Effector memory CD4-positive, alpha-beta T cell (primary cell): Measurements from ENCODE around the gene TLE4.
"Not testable (repeated sequence)": the region's sequence is repeated elsewhere in the genome, so short reads cannot be mapped to it uniquely, and the experiment has no call there.

Source experiments
- DNase-seq, 3 donors: peaks; one replicate each; pipeline ENCODE4 v3.0.0-alpha.2; 2020
- H3K27ac ChIP-seq: 2 replicates; pipeline ENCODE4 v1.7.0; 2013; ENCODE audit warnings: mild to moderate bottlenecking, low read length, moderate library complexity; ENCODE audit not compliant: insufficient read depth, poor library complexity, severe bottlenecking
- H3K27me3 ChIP-seq: replicated peaks from 2 replicates; pipeline ENCODE4 v1.7.0; 2013; ENCODE audit warnings: mild to moderate bottlenecking, low read length; ENCODE audit not compliant: insufficient read depth, control insufficient read depth, poor library complexity, severe bottlenecking
- H3K36me3 ChIP-seq: 2 replicates; pipeline ENCODE4 v1.7.0; 2013; ENCODE audit warnings: mild to moderate bottlenecking, low read length, moderate library complexity; ENCODE audit not compliant: control insufficient read depth, insufficient read depth
- H3K4me1 ChIP-seq: 2 replicates; pipeline ENCODE4 v1.7.0; 2013; ENCODE audit warnings: low read length, mild to moderate bottlenecking; ENCODE audit not compliant: control insufficient read depth, insufficient read depth, poor library complexity, severe bottlenecking
- H3K4me3 ChIP-seq: 2 replicates; pipeline ENCODE4 v1.7.0; 2013; ENCODE audit warnings: low read length, low read depth, mild to moderate bottlenecking; ENCODE audit not compliant: insufficient read depth, poor library complexity, severe bottlenecking
- H3K9me3 ChIP-seq: 2 replicates; pipeline ENCODE4 v1.7.0; 2013; ENCODE audit warnings: mild to moderate bottlenecking, low read length, moderate library complexity; ENCODE audit not compliant: control insufficient read depth

Gene TLE4

DNA sequence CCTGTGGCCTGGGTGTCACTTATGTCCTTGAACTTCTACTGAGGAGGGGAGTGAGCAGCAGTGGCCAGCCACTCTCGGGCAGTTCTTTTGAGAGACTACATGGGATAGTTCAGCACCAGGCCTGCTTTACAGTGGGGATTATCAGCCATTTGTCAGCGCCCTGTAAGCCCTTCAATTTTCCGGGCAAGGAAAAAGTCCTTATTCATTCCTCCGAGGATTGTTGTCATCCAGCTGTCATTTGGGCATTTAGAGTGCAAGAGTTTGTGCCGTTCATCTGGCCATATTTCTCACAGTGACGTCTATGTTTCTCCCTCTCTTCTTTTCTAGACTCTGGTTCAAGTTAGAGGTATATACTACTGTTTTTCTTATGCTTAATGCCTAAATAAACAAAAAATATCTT, 172.8 kb downstream of the TLE4 start:
- no peaks in the 10 kb centered on the region for H3K36me3 ChIP-seq
- H3K9me3 ChIP-seq: no peaks in the 10 kb centered on the region
- no peak overlapping the region for H3K27ac ChIP-seq
- no peak overlapping the region for H3K4me3 ChIP-seq
- DNase-seq: no peak
- H3K4me1 ChIP-seq: no peaks in the 10 kb centered on the region
- no peaks in the 10 kb centered on the region for H3K27me3 ChIP-seq

DNA sequence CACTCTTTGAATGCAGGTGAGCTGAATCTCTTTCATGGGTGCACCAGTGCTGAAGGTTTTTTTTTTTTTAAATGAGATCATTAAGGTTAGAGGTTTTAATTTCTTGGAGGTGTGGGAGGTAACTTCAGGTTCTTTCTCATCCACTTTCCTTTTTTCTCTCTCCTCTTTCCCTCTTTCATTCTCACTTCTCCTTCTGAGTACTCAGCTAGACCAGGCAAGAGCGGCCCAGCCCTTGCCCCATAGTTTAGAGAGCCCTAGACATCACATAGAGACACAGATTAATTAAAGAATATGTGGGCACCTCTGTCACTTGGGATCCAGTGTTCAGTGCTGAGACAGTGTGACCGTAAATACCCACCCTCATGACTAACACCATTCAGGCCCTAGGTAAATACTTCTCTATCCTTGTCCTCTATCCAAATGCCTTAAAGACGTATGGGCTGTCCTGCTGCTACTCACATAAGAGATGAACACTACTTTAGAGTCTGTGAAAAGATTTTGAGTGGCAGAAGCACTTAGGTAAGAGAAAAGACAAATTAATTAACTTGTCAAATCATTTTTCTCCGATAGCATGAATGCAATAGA, 174.1 kb downstream of the TLE4 start:
- Histone ChIP-seq H3K36me3 (no peaks in the 10 kb centered on the region), H3K27ac (no peak overlapping the region), H3K4me1 (no peaks in the 10 kb centered on the region), H3K4me3 (no peak overlapping the region), H3K9me3 (no peaks in the 10 kb centered on the region), H3K27me3 (no peaks in the 10 kb centered on the region)
- DNase-seq: no peak

DNA sequence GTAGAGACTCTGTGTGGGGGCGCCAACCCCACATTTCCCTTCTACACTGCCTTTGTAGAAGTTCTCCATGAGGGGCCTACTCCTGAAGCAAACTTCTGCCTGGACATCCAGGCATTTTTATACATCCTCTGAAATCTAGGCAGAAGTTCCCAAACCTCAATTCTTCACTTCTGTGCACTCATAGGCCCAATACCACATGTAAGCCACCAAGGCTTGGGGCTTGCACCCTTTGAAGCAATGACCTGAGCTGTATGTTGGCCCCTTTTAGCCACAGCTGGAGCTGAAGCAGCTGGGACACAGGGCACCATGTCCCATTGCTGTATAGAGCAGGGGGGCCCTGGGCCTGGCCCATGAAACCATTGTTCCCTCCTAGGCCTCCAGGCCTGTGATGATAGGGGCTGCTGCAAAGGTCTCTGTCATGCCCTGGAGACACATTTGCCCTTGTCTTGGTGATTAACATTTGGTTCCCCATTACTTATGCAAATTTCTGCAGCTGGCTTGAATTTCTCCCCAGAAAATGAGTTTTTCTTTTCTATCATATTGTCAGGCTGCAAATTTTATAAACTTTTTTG, 180.2 kb downstream of the TLE4 start:
- H3K4me1 ChIP-seq, H3K9me3 ChIP-seq, H3K36me3 ChIP-seq: not testable (repeated sequence)

DNA sequence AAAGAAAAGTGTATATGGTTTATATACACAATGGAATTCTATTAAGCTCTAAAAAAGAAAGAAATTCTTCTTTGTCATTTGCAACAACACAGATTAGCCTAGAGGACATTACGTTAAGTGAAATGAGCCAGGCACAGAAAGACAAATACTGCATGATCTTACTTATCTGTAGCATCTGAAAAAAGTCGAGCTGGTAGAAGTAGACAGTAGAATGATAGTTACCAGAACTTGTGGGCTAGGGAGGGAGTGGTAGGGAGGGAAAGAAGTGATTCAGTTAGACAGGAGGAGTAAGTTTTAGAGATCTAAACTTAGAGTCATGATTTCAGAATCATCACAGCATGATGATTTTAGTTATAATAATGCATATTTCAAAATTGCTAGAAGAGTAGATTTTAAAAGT, 184.6 kb downstream of the TLE4 start:
- H3K4me1 ChIP-seq: no peaks in the 10 kb centered on the region
- no peak overlapping the region for H3K27ac ChIP-seq

More for the DNA sequence above, 180.2 kb downstream of the TLE4 start:
- not testable (repeated sequence) for H3K4me3 ChIP-seq, H3K27me3 ChIP-seq, DNase-seq, H3K27ac ChIP-seq

DNA sequence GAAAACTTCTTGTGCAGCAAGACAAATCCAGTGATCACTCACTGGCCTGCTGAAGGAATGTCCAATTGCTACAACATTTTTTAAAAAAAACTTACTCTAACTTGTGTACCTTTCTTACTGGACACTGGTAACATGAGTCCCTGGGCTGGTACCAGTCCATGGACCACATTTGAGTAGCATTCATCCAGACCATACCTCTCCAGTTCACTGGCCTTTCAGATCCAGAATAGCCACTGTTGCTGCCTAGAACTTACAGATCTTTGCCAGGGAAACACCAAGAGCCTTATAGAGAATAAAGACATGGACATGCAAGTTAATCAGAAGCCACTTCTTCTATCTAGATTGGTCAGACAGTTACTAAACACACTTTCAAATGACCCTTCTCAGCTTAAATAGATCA, 185.3 kb downstream of the TLE4 start:
- Histone ChIP-seq H3K4me3 (no peak overlapping the region), H3K27ac (no peak overlapping the region), H3K36me3 (no peaks in the 10 kb centered on the region), H3K4me1 (no peaks in the 10 kb centered on the region), H3K27me3 (no peaks in the 10 kb centered on the region), H3K9me3 (no peaks in the 10 kb centered on the region)
- DNase-seq: no peak

More for the DNA sequence above, 184.6 kb downstream of the TLE4 start:
- Histone ChIP-seq H3K27me3 (no peaks in the 10 kb centered on the region), H3K36me3 (no peaks in the 10 kb centered on the region), H3K4me3 (no peak overlapping the region), H3K9me3 (no peaks in the 10 kb centered on the region)
- DNase-seq: no peak

DNA sequence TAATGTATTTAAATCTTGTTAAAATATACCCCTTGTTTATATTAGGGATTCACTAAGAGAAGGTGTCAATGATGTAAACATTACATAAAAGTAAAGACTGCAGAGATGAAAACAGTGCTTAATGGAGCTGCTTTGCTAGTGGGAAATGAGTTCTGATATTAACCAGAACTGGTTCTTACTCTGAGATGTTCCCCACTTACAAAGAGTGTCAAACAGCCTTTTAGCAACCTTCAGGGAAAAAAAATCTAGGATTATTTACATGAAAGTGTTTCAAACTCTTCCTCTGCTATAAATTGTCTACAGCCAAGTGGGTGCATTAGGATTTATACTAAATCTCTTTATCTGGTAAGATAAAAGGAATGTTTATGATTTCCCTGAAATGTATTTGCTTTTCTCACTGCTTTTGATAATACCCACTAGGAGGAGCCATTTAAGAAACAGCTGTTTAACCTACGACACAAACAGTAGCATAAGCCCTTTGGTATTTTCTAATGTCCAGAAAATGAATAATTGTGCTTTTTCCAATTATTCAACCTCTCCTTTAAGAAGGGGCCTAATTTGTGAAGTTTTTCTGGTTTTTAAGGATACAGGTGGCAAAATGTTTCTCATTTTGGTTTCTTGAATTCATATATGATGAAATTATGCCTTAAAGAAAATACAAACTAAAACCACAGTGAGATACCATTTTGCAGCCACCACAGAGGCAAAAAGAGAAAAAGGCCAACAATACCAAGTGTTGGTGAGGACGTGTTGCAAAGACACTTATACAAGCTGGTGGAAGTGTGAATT, 186.3 kb downstream of the TLE4 start:
- Histone ChIP-seq H3K9me3 (no peaks in the 10 kb centered on the region), H3K4me3 (no peak overlapping the region), H3K27ac (no peak overlapping the region), H3K36me3 (no peaks in the 10 kb centered on the region), H3K4me1 (no peaks in the 10 kb centered on the region), H3K27me3 (no peaks in the 10 kb centered on the region)
- no peak for DNase-seq

DNA sequence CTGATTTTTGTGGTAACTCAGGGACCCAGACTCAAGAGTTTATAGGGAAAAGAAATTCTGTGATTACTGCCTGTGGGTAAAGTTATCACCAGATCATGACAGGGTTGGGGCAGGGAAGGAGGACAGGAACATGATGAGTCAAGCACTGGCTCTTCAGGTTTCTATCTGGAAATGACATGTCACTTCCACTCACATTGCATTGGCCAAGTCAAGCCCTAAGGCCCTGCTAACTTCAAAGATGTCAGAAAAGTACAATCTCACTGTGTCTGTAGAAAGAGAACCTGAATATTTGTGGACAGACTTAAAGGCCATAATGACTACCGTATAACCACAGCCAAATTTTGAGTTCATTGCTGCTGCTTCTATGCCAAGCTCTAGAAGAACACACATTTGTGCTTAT, 187.7 kb downstream of the TLE4 start:
- H3K27ac ChIP-seq: no peak overlapping the region
- H3K36me3 ChIP-seq: no peaks in the 10 kb centered on the region
- H3K9me3 ChIP-seq: no peaks in the 10 kb centered on the region
- no peaks in the 10 kb centered on the region for H3K4me1 ChIP-seq
- DNase-seq: no peak
- no peaks in the 10 kb centered on the region for H3K27me3 ChIP-seq
- no peak overlapping the region for H3K4me3 ChIP-seq

DNA sequence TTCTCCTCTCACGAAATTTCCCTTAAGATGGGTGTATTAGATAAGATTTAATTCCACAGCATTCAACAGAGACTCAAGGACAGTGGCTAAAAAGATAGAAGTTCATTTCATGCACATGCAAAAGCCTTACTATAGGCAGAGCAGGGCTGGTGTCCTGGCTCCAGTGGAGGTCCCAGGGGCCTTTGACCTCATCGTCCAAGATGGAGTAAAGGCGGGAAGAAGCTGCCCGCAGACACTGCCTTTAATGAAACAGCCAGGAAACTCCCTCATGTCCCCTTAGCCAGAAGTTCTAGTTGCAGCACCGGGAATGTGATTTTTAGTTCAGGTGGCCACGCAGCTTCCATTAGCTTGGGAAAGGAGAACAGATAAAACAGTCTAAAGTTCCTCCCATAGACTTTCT, 190.3 kb downstream of the TLE4 start:
- Histone ChIP-seq H3K4me3 (no peak overlapping the region), H3K9me3 (no peaks in the 10 kb centered on the region), H3K27ac (no peak overlapping the region), H3K27me3 (no peaks in the 10 kb centered on the region), H3K4me1 (no peaks in the 10 kb centered on the region), H3K36me3 (no peaks in the 10 kb centered on the region)
- no peak for DNase-seq

DNA sequence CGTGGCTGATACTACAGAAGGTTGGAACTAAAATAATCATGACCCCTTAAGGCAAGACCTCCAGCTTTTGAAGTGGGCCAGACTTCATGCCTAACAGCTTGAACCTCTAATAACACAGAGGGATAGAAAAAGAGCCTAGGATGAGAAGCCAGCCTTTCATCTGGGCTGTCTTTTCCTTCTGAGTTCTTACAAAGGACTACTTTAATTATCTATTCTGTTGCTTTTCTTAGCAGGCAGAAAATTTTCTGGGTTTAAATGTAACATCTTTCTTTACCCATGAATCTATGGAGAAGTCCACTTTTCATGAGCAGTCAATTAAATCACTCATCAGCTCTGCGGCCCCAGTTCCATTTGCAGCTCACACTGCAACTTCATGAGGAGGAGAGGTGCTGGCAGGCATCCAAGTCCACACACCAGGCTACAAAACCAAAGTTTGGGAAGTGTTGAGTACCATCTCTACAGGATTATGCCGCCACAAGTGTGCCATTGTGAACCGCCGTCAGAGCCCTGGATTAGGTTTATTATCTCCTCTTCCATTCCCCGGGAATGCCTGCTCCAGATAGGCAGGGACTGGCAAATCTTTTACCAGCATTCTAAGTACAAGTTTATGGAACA, 192.0 kb downstream of the TLE4 start:
- Histone ChIP-seq H3K4me3 (no peak overlapping the region), H3K27me3 (no peaks in the 10 kb centered on the region), H3K9me3 (no peaks in the 10 kb centered on the region), H3K4me1 (no peaks in the 10 kb centered on the region), H3K36me3 (no peaks in the 10 kb centered on the region), H3K27ac (no peak overlapping the region)
- no peak for DNase-seq

DNA sequence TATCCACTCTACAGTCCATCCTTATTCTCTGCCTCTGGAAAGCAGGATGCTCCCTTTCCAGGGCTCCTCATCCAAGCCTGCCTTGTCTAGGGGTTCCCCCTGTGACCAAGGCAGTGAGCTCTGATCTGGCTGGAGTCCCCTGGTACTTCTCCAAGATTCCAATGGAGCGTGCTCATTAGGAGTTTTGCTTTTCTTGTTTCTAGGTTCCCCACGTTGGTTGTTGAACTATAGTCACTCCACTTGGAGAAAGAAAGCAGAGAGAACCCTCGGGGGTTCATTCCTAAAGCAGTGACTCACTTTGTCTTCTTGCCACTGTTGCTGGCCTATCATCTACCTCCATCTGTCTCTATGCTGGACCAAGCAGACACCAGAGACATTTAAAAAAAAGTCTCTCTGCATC, 192.6 kb downstream of the TLE4 start:
- DNase-seq: no peak
- Histone ChIP-seq H3K9me3 (no peaks in the 10 kb centered on the region), H3K36me3 (no peaks in the 10 kb centered on the region), H3K4me1 (no peaks in the 10 kb centered on the region), H3K27me3 (no peaks in the 10 kb centered on the region), H3K27ac (no peak overlapping the region), H3K4me3 (no peak overlapping the region)
